ENCODE measurements around the gene MED22.
"Not testable (repeated sequence)": the region's sequence is repeated elsewhere in the genome, so short reads cannot be mapped to it uniquely, and the experiment has no call there.

The MED22 gene

GRCh38 chr9:133347985-133348717 is at the start of gene MED22, which contains the start of gene RPL7A:
MED22 (minus strand) TSS chr9:133348131; CDS start chr9:133346662, 1,469 bp downstream.
RPL7A (plus strand) TSS chr9:133348218; CDS start chr9:133348244, 26 bp downstream.
- peak; percentile 99 for DNase-seq

GRCh38 chr9:133397370-133397769 is 49.4 kb upstream of the MED22 start:
- no peak for DNase-seq

- DNase-seq, result no peak
These were observed 49.0 kb upstream of the MED22 start for GRCh38 chr9:133396952-133397351.

GRCh38 chr9:133394687-133395271 is 46.8 kb upstream of the MED22 start:
- DNase-seq, result no peak

GRCh38 chr9:133393399-133393798 is 45.5 kb upstream of the MED22 start:
- no peak for DNase-seq

GRCh38 chr9:133392308-133392707 is 44.4 kb upstream of the MED22 start:
- not testable (repeated sequence) for DNase-seq

- not testable (repeated sequence) for DNase-seq
These were observed 43.5 kb upstream of the MED22 start for GRCh38 chr9:133391449-133391848.

- no peak for DNase-seq
These were observed 42.8 kb upstream of the MED22 start for GRCh38 chr9:133390713-133391112.

- DNase-seq, result no peak
These were observed 41.6 kb upstream of the MED22 start for GRCh38 chr9:133389562-133389961.

- DNase-seq, result no peak
These were observed 41.2 kb upstream of the MED22 start for GRCh38 chr9:133389025-133389557.

GRCh38 chr9:133387680-133388079 is 39.7 kb upstream of the MED22 start:
- DNase-seq, result no peak

GRCh38 chr9:133386338-133386737 is 38.4 kb upstream of the MED22 start:
- no peak for DNase-seq

- DNase-seq, result no peak
These were observed 37.5 kb upstream of the MED22 start for GRCh38 chr9:133385452-133385851.

GRCh38 chr9:133384736-133385321 is 36.9 kb upstream of the MED22 start:
- DNase-seq, result no peak

- DNase-seq, result no peak
These were observed 35.5 kb upstream of the MED22 start for GRCh38 chr9:133383438-133383837.

- no peak for DNase-seq
These were observed 34.7 kb upstream of the MED22 start for GRCh38 chr9:133382507-133383141.

- no peak for DNase-seq
These were observed 32.8 kb upstream of the MED22 start for GRCh38 chr9:133380734-133381133.

GRCh38 chr9:133379153-133380086 is 31.5 kb upstream of the MED22 start:
- DNase-seq, result no peak

- no peak for DNase-seq
These were observed 30.6 kb upstream of the MED22 start for GRCh38 chr9:133378408-133378962.

- peak; percentile 67 for DNase-seq
These were observed 29.8 kb upstream of the MED22 start for GRCh38 chr9:133377721-133378216.

GRCh38 chr9:133377280-133377679 is 29.3 kb upstream of the MED22 start:
- DNase-seq, result not testable (repeated sequence)

Measured in NCI-H2171 treated with DMSO at 0.1 percent for 48 hours (cell line).